Globus pallidus (tissue), 1 donor: ENCODE measurements around the gene TMX2.
"Not testable (repeated sequence)": the region's sequence is repeated elsewhere in the genome, so short reads cannot be mapped to it uniquely, and the experiment has no call there.

Experiments used
- DNase-seq: peaks from one replicate; pipeline ENCODE4 v3.0.0-alpha.2; 2015; ENCODE audit warnings: low spot score

Gene TMX2

GRCh38 chr11:57713835-57714234, 1.4 kb downstream of the TMX2 start:
- no peak for DNase-seq

DNA sequence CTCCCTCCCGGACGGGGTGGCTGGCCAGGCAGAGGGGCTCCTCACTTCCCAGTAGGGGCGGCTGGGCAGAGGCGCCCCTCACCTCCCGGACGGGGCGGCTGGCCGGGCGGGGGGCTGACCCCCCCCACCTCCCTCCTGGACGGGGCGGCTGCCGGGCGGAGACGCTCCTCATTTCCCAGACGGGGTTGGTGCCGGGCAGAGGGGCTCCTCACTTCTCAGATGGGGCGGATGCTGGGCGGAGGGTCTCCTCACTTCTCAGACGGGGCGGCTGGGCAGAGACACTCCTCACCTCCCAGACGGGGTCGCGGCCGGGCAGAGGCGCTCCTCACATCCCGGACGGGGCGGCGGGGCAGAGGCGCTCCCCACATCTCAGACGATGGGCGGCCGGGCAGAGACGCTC, 4.3 kb downstream of the TMX2 start:
- not testable (repeated sequence) for DNase-seq

DNA sequence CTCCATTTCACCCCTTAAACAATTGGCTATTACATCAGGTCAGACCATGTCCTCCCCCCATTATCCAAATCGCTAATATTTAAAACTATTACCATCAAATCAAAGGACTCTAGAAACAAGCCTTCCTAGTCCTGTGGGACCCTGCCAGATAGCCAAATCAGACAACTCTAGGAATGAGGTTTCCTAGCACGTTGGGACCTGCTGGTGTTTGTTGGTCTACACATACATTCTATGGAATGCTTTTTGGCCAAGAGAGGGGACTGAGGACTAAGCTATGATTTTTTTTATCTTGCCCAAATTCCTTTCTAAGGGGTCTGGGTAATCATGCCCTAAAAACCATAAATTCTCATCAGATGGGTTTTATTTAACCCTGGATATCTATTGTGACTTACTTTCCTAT, 14.8 kb downstream of the TMX2 start:
- DNase-seq = no peak

- DNase-seq = no peak
Observed at GRCh38 chr11:57728829-57729228, 16.4 kb downstream of the TMX2 start.

GRCh38 chr11:57729479-57729878, 17.1 kb downstream of the TMX2 start:
- DNase-seq = no peak

- no peak for DNase-seq
Observed at GRCh38 chr11:57732661-57733060, 20.3 kb downstream of the TMX2 start.

DNA sequence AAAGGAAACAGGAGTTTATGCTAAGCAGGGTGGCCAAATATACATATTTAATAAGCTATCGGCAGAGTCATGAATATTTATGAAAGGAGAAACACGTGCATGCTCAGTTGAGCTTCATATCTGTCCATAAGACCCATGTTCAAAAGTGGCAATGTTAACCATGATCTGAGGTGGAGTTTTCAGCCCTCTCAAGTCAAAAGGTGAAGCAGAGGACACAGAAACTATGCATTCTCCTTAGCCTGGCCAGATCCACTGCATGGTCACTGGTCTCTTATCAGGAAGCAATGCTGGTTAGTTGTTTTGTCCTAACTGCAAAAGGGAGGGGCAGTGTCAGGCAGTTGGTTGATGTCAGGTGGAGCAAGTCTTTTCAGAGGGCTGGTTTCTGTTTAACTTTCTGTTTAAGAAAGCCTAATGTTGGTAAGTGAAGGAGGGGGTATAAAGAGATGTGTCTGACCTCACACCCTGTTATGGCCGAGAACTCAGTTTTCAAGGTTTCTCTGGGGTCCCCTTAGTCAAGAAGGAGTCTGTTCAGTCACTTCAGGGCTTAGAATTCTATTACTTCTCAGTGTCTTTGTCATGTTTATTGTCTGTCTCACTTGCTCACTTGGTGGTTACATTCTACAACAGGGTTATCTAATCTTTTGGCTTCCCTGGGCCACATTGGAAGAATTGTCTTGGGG, 23.4 kb downstream of the TMX2 start:
- DNase-seq = no peak

GRCh38 chr11:57741132-57742086, 29.0 kb downstream of the TMX2 start, which contains the start of gene SELENOH:
Gene SELENOH (plus strand): TSS chr11:57741491. CDS start chr11:57741596, 105 bp downstream.
- DNase-seq = peak; percentile 94

- no peak for DNase-seq
Observed at GRCh38 chr11:57742087-57742452, 29.7 kb downstream of the TMX2 start.

DNA sequence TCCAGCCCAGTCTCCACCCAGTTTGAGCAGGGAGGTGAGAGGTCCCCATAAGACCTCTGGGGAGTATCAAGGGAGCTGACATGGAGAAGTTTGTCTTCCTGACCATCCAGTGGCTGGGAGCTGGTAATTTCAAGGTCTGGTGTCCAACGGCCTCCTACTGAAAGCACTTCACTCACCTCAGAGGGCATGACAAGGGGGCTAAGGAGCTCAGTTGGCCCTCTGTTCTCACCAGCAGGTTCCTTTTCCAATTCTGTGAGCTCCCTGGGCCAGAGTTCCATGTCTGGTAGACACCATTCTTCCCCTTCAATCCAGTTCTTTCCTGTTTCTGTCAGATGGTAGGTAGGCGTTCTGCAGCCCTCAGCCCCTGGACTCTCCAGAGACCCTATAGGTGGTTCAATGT, 32.0 kb downstream of the TMX2 start:
- no peak for DNase-seq

GRCh38 chr11:57745206-57745605, 32.8 kb downstream of the TMX2 start:
- no peak for DNase-seq

DNA sequence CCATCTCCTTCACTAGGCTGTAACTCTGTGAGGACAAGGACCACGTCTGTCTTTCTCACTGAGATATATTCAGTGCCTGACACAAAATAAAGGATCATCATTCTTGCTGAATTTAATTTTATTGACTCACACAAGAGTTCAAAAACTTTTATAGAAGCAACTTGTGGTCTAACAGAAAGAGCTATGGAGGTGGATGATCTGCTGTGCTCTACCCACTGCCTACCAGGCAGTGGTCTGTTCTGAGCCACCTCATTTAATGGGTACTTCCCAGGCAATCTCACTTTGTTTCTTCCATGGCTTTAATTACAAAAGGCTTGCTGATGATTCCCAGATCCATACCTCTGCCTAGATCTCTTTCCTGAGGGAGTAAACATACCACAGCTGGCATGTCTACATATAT, 34.5 kb downstream of the TMX2 start:
- no peak for DNase-seq

GRCh38 chr11:57751176-57751575, 38.8 kb downstream of the TMX2 start:
- DNase-seq = no peak

DNA sequence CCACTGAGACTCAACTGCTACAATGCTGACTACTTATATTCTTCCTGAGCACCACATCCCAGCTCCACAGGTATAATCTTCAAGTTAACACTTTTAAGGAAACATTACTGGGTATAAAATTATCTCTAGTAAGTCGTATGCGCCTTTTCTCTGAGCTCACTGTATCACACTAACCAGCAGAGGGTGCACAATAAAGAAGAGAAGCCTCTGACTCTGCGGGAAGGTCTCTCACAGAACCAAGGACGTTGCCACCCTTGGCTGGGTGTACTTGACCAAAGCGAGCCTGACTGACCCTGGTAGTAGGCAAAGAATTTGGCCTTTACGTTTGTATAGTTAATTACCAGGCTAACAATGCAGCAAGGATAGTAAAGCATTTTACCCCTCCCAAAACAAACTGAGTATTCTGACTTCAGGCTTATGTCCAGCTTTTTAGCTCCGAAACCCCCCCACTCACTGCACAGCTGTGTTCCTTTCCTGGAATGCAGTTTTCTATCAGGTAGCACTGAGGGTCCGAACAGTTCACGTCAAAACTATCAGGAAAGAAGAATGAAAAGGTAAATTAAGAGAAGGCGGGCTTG, 39.4 kb downstream of the TMX2 start, which contains the start of gene BTBD18:
Gene BTBD18 (minus strand): TSS at position 144 of the 578 bp plus-strand sequence. CDS start 631 bp downstream, outside the sequence.
- peak; percentile 34 for DNase-seq

GRCh38 chr11:57752954-57753353, 40.6 kb downstream of the TMX2 start:
- no peak for DNase-seq

DNA sequence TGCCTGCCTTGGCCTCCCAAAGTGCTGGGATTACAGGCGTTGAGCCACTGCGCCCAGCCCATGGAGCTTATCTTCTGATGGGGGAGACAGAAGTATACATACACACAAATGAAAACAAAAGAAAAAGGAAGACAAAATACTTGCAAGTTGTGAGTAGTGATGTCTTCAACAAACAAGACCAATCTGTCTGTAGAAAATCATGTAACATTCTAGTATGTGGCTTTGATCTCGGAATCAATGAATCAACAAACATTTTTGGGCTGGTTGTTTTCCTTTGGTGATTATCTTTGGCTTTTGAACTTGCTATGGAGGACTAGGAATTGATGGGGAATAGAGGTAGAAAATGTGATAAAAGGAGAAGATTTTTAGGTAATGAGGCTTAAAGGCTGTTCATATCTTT, 45.8 kb downstream of the TMX2 start:
- no peak for DNase-seq

GRCh38 chr11:57761301-57762234, 49.2 kb downstream of the TMX2 start, which contains the start of gene CTNND1:
Gene CTNND1 (plus strand): TSS chr11:57761802. CDS start chr11:57791479, 29,677 bp downstream.
- DNase-seq = peak; percentile 93

DNA sequence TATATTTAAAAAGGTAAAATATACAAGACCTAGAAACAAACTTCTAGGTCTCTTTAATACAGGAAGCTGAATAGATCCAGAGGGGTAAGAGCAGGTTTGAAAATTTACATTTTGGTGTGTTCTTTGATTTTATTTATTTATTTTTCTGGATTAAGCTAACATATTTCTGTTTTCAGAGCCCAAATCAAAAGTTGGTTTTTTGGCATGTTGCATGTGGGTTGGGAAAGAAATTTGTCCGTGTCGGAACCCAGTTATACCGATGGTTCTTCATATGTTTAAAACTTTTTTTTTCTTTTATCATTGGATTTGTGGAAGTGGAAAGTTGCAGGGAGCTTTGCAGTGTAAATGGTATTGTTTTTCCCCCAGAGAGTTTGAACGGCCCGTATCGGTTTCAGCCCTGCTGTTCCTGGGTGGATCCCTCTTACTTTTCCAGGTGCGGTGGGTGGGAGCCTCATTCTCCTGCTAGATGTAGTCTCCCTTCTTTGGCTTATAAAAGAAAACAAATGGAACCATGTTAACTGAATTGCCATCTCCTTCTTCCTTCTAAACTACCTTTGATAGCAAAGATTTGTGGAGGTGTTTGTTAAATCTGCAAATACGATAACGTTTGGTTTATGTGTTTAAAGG, 50.0 kb downstream of the TMX2 start:
- DNase-seq = no peak

DNA sequence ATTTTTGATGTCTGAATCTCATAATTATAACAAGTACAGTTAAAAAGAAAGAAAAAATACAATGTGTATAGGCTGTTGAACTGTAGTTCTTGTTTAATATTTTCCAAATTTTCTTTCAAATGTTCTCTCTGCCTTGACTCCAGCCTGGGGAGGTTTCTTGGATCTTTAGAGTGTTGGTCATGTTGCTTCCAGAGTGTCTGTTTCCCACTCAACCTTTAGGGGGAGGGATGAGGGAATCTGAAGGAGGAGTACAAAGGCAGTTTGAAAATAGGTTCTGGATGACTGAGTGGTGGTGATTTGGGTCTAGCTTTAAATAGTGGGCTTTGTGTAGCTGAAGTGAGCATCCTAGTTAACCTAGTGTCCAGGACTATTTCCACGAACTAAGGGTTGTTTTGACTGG, 51.2 kb downstream of the TMX2 start:
- no peak for DNase-seq

DNA sequence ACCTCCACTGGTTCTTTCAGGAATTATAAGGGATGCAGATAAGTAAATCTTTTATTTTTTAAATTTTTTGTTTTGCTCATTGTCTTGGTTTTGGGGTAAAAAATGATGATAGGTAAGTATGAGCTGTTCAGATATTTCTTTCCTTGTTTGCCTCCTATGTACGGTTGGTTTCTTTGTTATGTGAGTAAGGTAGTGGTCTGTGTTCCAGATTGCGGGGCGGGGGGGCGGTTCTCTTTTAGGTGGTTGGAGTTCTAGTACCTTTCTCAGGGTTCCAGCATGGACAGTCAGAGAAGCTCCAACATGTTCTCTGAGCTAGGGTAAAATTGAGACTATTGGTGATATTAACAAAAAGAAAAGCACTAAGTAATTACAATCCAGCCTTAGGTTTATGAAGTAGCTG, 51.6 kb downstream of the TMX2 start:
- DNase-seq = no peak

- no peak for DNase-seq
Observed at GRCh38 chr11:57764566-57764965, 52.2 kb downstream of the TMX2 start.
